NB4 (cell line): ENCODE results near the gene ZFHX3.

Source experiments
- DNase-seq: peaks from one replicate; pipeline ENCODE4 v3.0.0; 2010; ENCODE audit warnings: low read depth
- H3K4me3 ChIP-seq: one replicate; pipeline ENCODE4 v1.5.1; 2011; ENCODE audit warnings: mild to moderate bottlenecking, low read depth, low read length, moderate library complexity
- CTCF ChIP-seq: IDR thresholded peaks from one replicate; pipeline ENCODE4 v1.5.1; 2012; ENCODE audit warnings: low read depth, low read length
- MYC ChIP-seq: IDR thresholded peaks from 2 replicates; pipeline ENCODE4 v1.6.1; 2011; ENCODE audit warnings: low read depth, low read length
- POLR2A ChIP-seq: IDR thresholded peaks from 2 replicates; pipeline ENCODE4 v1.6.1; 2011; ENCODE audit warnings: mild to moderate bottlenecking; ENCODE audit not compliant: insufficient read length; ENCODE audit errors: extremely low read depth
- TF ChIP-seq, protein P1 (sequence below): IDR thresholded peaks from 2 replicates; pipeline ENCODE4 v1.6.1; 2011; ENCODE audit warnings: low read depth, low read length

Gene ZFHX3

GRCh38 chr16:72987480-72987901 lies 60.4 kb downstream of the ZFHX3 start:
- no peak overlapping the region for H3K4me3 ChIP-seq
- no peak for DNase-seq
- TF ChIP-seq CTCF, result no peak
- TF ChIP-seq POLR2A, result no peak
- no peak for TF ChIP-seq MYC
- TF ChIP-seq, protein P1, sequence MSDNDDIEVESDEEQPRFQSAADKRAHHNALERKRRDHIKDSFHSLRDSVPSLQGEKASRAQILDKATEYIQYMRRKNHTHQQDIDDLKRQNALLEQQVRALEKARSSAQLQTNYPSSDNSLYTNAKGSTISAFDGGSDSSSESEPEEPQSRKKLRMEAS, result no peak

- DNase-seq, result no peak
- TF ChIP-seq MYC (no peak), CTCF (no peak), POLR2A (no peak)
- TF ChIP-seq, protein P1, result no peak
- H3K4me3 ChIP-seq, result no peak overlapping the region
These were observed 61.9 kb downstream of the ZFHX3 start for GRCh38 chr16:72985995-72986394.

DNA sequence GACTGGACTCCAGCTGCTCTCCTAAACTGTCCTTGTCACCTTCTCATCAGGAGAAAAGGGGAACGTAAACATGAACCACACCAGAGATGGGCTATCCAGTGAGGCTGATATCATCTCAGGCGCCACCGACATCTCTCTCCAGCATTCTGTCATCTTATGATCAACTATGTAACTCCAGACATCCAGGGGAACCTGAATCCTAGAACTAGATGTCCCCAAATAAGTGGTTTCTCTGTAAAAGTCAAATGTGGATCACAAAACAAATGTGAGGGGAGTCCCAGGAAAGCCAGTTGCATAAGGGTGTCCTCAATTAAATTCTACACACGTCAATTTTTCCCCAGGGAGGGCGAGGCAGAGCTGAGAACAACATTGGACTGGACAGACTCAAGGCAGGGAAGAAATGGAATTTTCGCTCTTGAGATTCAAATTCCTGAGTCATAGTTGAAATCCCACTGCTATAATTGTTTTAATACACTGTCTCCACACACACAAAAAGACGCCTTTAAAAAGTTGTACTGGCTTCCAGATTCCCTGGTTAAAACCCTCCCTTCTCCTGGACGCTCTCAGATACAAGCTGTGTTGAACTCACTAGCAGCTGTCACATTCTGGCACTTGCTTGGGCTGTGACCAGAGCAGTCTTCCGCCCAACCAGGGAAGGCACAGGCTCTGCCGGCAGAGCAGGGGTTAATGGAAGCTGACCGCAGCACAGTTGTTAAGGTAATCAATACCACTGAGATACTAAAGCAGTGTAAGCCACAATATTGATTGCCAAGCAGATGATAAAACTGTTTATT lies 62.6 kb downstream of the ZFHX3 start:
- no peak for DNase-seq
- no peak for TF ChIP-seq POLR2A
- no peak for TF ChIP-seq MYC
- TF ChIP-seq, protein P1, result no peak
- no peak for TF ChIP-seq CTCF
- no peak overlapping the region for H3K4me3 ChIP-seq

- no peak for DNase-seq
- H3K4me3 ChIP-seq, result no peak overlapping the region
These were observed 64.1 kb downstream of the ZFHX3 start for GRCh38 chr16:72983728-72984350.

GRCh38 chr16:72983241-72983640 lies 64.7 kb downstream of the ZFHX3 start:
- no peak for DNase-seq
- TF ChIP-seq MYC (no peak), POLR2A (no peak), CTCF (no peak)
- H3K4me3 ChIP-seq, result no peak overlapping the region

More at GRCh38 chr16:72983728-72984350, 64.1 kb downstream of the ZFHX3 start:
- TF ChIP-seq CTCF (no peak), MYC (no peak), POLR2A (no peak)
- TF ChIP-seq, protein P1, result no peak

GRCh38 chr16:72979974-72980373 lies 68.0 kb downstream of the ZFHX3 start:
- no peak overlapping the region for H3K4me3 ChIP-seq
- TF ChIP-seq CTCF (no peak), MYC (no peak)
- DNase-seq, result no peak
